HG03064 (cell line): ENCODE data around the gene PLP2.
"Not testable (repeated sequence)": the region's sequence is repeated elsewhere in the genome, so short reads cannot be mapped to it uniquely, and the experiment has no call there.

ENCODE experiments used
- ATAC-seq: cut with Tn5 transposase; IDR thresholded peaks from one replicate; pipeline ENCODE4 v1.9.1; 2021; ENCODE audit warnings: low read depth; ENCODE audit not compliant: unreplicated experiment

Gene PLP2

GRCh38 chrX:49171752-49172279 lies at the start of gene PLP2:
TSS of gene PLP2 (plus strand) at chrX:49171898. CDS start at chrX:49172001, 103 bp downstream.
- peak; percentile 32 for ATAC-seq

DNA sequence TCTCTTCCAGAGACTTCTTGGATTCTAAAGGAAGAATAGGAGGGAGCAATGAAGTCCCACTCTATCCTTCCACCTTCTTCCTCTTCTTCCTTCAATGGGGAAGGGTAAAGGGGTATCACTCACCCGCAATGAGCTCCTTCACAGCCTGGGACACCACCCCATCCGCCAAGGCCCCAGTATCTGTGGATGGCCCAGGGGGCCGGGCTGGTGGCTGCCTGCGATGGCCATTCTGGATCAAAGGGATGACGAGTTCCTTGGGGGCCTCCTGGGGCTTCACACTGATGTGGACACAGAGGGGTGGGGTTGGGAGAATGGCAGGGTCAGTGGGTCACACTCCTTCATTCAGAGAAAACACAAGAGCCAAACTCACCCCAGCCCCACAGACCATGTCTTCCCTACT lies 49.2 kb upstream of the PLP2 start:
- ATAC-seq, result no peak

DNA sequence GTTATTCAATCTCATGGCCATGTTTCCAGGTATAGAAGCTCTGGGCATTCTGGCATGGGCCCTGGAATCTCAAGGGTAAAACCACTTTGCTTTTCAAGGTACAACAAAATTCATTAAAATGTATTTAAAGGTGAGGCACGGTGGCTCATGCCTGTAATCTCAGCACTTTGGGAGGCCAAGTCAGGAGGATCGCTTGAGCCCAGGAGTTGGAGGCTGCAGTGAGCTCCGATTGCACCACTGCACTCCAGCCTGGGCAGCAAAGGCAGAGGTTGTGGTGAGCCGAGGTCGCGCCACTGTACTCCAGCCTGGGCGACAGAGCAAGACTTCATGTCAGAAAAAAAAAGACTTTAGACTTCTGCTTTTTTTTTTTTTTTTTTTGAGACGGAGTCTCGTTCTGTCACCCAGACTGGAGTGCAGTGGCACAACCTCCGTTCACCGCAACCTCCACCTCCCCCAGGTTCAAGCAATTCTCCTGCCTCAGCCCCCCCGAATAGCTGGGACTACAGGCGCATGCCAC lies 43.9 kb upstream of the PLP2 start:
- not testable (repeated sequence) for ATAC-seq

GRCh38 chrX:49129427-49129826 lies 42.3 kb upstream of the PLP2 start:
- ATAC-seq, result no peak

DNA sequence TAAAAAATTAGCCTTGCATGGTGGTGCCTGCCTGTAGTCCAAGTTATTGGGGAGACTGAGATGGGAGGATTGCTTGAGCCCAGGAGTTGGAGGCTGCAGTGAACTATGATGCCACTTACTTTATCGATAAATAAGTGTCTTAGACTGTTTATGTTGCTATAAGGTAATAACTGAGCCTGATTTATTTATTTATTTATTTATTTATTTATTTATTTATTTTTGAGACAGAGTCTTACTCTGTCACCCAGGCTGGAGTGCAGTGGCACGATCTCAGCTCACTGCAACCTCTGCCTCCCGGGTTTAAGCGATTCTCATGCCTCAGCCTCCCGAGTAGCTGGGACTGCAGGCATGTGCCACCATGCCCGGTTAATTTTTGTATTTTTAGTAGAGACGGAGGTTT lies 39.4 kb upstream of the PLP2 start:
- ATAC-seq, result not testable (repeated sequence)

DNA sequence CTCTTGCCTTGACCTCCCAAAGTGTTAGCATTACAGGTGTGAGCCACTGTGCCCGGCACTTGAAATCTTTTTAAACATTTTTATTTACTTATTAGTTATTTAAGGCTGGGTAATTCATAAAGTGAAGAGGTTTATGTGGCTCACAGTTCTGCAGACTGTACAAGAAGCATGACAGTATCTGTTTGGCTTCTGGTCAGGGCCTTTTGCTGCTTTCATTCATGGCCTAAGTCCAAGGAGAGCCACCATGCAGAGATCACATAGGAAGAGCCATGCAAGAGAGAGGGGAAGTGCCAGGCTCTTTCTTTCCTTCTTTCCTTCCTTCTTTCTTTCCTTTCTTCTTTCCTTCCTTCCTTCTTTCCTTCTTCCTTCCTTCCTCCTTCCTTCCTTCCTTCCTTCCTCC lies 37.9 kb upstream of the PLP2 start:
- no peak for ATAC-seq

DNA sequence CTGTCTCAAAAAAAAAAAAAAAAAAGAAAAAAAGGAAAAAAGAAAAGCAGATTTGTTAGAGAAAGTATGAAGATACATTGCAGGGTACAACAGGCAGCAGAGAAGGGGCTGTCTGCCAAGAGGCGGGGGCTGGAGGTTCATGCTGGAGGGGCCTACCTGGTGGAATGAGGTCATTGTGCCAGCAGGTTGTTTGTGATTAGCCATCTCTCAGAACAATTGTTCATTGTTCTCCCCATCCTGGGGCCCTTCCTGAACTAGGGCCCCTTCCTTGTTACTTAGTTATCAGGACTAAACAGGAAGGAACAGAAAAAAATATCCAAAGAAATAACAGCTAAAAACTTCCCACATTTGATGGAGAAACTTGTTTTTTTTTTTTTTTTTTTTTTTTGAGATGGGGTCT lies 34.2 kb upstream of the PLP2 start:
- ATAC-seq, result no peak

DNA sequence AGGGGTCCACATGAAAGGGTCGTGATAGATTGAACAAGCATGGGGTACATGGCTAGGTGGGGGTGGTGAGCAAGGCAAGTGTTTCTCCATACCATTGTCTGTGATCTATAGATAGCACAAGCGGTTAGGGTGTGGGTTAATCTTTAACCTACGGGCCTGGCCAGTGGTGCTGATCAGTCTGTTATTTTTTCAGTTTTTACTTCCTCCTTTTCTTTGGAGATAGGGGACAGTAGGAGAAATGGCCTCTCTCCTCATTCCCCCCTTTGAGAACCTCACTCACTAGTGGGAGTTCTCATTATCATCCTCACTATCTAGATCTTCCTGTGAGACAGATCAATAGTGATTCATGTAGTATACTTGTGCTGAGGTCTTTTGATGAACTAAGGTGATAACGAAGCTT lies 32.0 kb upstream of the PLP2 start:
- ATAC-seq, result no peak

- ATAC-seq, result not testable (repeated sequence)
Observed at GRCh38 chrX:49142264-49142663, 29.4 kb upstream of the PLP2 start.

DNA sequence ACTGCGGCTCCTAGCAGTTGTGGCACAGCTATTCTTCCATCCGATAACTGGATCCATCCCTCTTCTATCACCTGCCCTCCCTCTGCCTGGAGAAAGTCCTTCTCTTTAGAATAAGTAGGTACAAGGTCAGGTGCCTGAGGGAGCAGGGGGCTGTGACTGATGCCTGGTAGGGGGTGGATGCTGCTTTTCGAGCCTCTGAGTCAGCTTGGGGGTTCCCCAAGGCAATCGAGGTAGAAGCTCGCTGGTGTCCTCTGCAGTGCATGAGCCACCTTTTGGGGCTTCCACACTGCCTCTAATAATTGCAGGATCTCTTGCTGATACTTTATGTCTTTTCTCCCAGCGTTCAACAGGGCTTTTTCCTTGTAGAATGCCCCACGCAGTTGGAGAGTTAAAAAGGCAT lies 28.5 kb upstream of the PLP2 start:
- ATAC-seq, result not testable (repeated sequence)

DNA sequence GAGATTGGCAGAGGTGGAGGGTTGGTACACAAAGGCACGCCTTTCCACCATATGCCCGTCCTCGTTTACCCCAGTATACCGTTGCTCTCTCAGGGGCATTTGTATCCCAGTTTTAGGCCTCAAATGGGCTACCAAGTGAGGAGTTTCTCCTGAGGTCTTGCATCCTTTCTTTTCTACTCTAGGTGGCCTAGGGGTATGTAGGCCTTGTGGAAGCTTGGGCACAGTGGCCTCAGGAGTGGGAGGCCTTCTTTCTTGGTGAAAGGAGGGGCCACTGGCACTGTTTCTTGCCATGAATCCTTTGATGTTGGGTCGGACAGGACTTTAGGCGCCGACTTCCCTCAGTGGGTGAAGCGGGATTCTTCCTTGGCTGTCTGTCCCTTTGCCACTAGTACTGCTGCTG lies 24.4 kb upstream of the PLP2 start:
- no peak for ATAC-seq

DNA sequence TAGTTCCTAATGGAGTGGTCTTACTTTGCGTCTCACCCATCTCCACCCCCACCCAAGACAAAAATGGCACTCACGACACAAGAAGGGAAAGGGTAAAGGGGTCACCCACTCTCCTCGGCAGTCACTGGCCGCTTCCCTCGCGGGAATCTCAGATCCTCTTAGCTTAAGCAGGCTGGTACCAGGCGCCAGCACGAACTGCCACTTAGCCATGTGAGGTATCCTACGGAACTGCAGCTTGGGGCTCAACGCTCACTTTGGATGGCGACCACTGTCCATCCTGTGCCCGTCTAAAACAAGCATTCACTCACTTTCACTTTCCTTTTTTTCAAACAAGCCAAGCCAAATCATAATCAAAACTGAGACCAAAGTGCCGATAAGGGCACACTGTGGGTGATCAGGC lies 23.8 kb upstream of the PLP2 start:
- no peak for ATAC-seq

DNA sequence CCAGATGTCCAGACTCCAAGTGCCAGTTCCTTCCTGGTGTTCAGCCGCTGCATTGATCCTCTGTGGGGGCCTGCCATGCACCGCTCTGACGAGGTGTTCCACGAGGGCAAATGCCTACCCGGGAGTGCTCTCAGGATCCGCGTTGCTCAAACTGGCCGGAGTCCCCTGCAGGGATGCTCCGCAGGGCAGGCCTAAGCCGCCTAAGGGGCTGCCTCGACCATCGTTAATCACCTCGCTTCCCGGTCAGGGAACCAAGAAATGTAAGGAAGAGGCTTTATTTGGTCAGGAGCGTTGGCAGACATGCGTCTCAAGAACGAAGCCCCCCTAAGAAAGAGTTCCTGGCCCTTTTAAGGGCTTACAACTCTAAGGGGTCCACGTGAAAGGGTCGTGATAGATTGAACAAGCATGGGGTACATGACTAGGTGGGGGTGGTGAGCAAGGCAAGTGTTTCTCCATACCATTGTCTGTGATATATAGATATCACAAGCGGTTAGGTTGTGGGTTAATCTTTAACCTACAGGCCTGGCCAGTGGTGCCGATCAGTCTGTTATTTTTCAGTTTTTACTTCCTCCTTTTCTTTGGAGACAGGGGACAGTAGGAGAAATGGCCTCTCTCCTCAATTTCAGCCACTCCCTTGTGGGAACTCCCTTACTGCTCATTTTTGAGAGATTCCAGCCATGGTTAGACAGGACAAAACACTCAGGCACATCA lies 23.2 kb upstream of the PLP2 start:
- not testable (repeated sequence) for ATAC-seq

DNA sequence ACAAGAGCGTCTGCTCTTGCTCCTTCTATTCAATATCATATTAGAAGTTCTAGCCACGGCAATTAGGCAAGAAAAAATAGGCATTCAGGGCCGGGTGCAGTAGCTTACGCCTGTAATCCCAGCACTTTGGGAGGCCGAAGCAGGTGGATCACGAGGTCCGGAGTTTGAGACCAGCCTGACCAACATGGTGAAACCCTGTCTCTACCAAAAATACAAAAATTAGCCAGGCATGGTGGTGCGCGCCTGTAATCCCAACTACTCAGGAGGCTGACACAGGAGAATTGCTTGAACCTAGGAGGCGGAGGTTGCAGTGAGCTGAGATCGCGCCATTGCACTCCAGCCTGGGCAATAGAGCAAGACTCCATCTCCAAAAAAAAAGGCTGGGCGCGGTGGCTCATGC lies 22.4 kb upstream of the PLP2 start:
- not testable (repeated sequence) for ATAC-seq

DNA sequence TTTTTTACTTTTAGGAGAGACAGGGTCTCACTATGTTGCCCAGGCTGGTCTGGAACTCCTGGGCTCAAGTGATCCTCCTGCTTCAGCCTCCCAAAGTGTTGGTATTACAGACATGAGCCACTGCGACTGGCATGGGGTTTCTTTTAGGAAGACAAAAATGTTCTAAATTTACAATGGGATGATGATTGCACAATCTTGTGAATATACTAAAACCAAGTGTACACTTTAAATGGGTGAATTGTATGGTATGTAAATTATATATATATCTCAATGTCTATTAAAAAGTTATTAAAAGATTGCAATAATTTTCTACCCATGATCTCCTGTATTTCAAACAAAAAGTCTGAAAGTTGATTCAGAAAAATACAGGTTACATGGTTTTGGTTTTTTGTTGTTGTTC lies 18.2 kb upstream of the PLP2 start:
- no peak for ATAC-seq

DNA sequence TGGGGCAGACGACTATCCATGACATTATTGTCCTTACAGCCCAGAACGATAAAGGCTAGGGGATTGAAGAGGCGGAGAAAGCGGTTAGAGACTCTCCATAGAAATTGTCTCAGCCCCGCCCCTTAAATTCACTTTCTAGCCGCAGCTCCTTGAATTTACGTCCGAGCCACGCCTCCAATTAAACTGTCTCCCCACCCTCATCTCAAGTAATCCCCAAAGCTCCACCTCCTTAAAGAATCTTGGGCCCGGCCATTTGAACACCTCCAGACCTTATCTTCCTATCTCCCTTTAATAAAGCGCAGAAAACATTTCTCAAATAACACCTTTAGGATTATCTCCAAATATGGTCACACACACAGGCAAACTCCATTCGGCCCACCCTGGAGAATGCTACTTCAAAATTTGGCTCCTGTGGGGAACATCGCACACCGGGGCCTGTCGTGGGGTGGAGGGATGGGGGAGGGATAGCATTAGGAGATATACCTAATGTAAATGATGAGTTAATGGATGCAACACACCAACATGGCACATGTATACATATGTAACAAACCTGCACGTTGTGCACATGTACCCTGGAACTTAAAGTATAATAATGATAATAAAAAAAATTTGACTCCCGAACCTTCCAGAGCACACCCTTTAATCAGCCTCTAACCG lies 16.3 kb upstream of the PLP2 start:
- ATAC-seq, result no peak

- peak; percentile 76 for ATAC-seq
Observed at GRCh38 chrX:49155900-49156837, 15.5 kb upstream of the PLP2 start.

DNA sequence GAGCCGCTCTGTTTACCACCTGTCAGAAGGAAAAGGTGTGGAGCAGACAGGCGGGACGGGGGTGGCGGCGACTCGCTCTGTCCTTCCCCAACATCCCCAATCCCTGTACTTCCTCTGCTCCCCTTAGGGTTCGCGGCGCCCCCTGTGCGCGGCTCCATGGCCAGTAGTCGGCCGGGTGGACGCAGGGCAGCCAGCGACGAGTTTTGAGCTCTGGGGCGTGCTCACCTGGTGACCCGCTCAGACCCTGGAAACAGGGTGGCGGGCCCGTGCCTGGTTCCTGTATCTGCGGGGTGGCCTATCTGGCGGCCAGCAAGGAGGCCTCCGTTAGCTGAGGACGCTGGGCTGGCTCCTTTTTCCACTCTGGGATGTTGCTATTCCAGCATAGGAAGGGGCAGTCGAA lies 14.5 kb upstream of the PLP2 start:
- ATAC-seq, result no peak

- ATAC-seq, result no peak
Observed at GRCh38 chrX:49160908-49161307, 10.8 kb upstream of the PLP2 start.

- no peak for ATAC-seq
Observed at GRCh38 chrX:49161632-49162031, 10.1 kb upstream of the PLP2 start.

DNA sequence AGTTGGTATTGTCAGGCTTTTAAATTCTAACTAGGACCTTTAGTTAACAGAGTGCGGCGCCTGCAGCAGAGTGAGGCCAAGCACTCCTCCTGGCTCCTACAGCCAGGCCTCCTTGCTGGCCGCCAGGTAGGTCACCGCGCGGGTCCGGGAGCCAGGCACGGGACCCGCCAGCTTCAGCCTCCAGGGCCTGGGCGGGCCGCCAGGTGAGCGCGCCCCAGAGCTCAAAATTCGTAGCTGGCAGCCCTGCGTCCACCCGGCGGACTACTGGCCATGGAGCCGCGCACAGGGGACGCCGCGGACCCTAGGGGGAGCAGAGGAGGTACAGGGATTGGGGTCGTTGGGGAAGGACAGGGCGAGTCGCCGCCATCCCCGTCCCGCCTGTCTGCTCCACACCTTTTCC lies 9.1 kb upstream of the PLP2 start, which contains the start of gene MAGIX:
MAGIX (plus strand) TSS at position 139 of the 400 bp plus-strand sequence; CDS start at position 271, 132 bp downstream.
- no peak for ATAC-seq
